ENCODE data around the gene ALLC. TPM values are rescaled to one million over a fixed set of nuclear protein-coding genes. Genes with fewer than 3 reads are reported as not detected.
"Not testable (repeated sequence)": the region's sequence is repeated elsewhere in the genome, so short reads cannot be mapped to it uniquely, and the experiment has no call there.

Gene ALLC
- polyA plus RNA-seq, 1 of the 3 experiments (the other 2 are of a cell fraction) = not detected

DNA sequence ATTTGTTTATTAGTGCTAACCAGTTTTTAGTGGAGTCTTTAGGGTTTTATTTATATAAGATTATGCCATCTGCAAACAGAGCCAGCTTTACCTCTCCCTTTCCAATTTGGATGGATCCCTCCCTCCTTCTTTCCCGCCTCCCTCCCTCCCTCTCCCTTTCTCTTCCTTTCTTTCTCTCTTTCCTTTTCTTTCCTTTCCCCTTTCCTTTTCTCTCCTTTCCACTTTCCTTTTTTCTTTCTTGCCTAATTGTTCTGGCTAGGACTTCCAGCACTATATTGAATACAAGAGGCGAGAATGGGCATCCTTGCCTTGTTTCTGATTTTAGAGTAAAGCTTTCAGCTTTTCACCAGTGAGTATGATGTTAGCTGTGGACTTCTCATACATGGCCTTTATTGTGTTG, 39.0 kb upstream of the ALLC start (continued):
- TF ChIP-seq EP300 (IDR thresholded peaks at IDR 0.05; ENCODE audit: borderline replicate concordance in 1 of 2, low read depth in 1 of 2, low read length in 1 of 2) (no peak), MXI1 (IDR thresholded peaks at IDR 0.05; ENCODE audit: low read depth, low read length) (no peak), JUND (IDR thresholded peaks at IDR 0.05) (no peak), FOSL2 (IDR thresholded peaks at IDR 0.05; ENCODE audit: borderline replicate concordance, low read depth) (no peak), SMC3 (IDR thresholded peaks at IDR 0.05; ENCODE audit: low read depth, low read length) (no peak), TEAD4 (IDR thresholded peaks at IDR 0.05; ENCODE audit: borderline replicate concordance, insufficient read depth) (no peak), SIN3A (IDR thresholded peaks at IDR 0.05; ENCODE audit: borderline replicate concordance, low read depth, low read length) (no peak), POLR2AphosphoS5 (IDR thresholded peaks at IDR 0.05; ENCODE audit: low read depth, low read length) (no peak)
- TF ChIP-seq, protein P1, sequence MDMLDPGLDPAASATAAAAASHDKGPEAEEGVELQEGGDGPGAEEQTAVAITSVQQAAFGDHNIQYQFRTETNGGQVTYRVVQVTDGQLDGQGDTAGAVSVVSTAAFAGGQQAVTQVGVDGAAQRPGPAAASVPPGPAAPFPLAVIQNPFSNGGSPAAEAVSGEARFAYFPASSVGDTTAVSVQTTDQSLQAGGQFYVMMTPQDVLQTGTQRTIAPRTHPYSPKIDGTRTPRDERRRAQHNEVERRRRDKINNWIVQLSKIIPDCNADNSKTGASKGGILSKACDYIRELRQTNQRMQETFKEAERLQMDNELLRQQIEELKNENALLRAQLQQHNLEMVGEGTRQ (IDR thresholded peaks at IDR 0.05; ENCODE audit: borderline replicate concordance, low read depth, low read length) = no peak

DNA sequence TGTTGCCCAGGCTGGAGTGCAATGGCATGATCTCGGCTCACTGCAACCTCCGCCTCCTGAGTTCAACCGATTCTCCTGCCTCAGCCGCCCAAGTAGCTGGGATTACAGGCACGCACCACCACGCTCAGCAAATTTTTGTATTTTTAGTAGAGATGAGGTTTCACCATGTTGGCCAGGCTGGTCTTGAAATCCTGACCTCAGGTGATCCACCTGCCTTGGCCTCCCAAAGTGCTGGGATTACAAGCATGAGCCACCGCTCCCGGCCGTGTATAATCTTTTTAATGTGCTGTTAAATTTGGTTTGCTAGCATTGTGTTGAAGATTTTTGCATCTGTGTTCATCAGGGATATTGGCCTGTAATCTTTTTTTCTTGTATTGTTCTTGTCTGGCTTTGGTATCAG, 38.3 kb upstream of the ALLC start:
- H2AFZ ChIP-seq (ENCODE audit: low read depth); H3K36me3 ChIP-seq (replicated peaks in 1 of 2; ENCODE audit: control insufficient read depth in 1 of 2, insufficient read depth in 2 of 2, low read length in 1 of 2); H3K9me3 ChIP-seq; H3K9ac ChIP-seq; H3K4me2 ChIP-seq; H3K79me2 ChIP-seq (ENCODE audit: insufficient read depth); DNase-seq; H3K4me1 ChIP-seq (ENCODE audit: control insufficient read depth in 1 of 2, insufficient read depth in 2 of 2, low read depth in 1 of 2, low read length in 1 of 2); POLR2A ChIA-PET; H4K20me1 ChIP-seq (ENCODE audit: insufficient read depth); H3K27me3 ChIP-seq (ENCODE audit: insufficient read depth); H3F3A ChIP-seq (replicated peaks; ENCODE audit: insufficient read depth); H3K9me2 ChIP-seq; H3K4me3 ChIP-seq (ENCODE audit: low read depth in 2 of 2, low read length in 1 of 2); H3K27ac ChIP-seq (ENCODE audit: low read depth in 2 of 2, low read length in 1 of 2); CTCF ChIA-PET: not testable (repeated sequence)
- 91% methylated on average over 9 of the region's 9 CpGs for WGBS (ENCODE audit: low lambda C conversion rate)

DNA sequence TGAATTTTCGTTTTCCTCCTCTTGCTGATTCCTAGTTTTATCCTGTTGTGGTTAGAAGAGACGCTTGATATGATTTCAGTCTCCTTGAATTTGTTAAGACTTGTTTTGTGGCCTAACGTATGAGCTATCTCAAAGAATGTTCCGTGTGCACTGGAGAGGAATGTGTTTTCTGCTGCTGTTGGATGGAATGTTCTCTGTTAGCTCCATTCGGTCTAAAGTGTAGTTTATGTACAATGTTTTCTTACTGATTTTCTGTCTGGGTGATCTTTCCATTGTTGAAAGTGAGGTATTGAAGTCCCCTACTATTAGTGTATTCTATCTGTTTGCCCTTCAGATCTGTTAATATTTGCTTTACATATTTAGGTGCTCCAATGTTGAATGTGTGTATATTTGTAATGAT, 37.2 kb upstream of the ALLC start:
- H3K27ac ChIP-seq (ENCODE audit: low read depth in 2 of 2, low read length in 1 of 2) = no peak overlapping the region
- no peak overlapping the region for H2AFZ ChIP-seq (ENCODE audit: low read depth)
- H3K36me3 ChIP-seq (replicated peaks in 1 of 2; ENCODE audit: control insufficient read depth in 1 of 2, insufficient read depth in 2 of 2, low read length in 1 of 2) = peaks cover 0 to 4% of the 10 kb centered on the region in 2 experiments
- no peak overlapping the region for H3K9ac ChIP-seq
- TF ChIP-seq, protein P2, sequence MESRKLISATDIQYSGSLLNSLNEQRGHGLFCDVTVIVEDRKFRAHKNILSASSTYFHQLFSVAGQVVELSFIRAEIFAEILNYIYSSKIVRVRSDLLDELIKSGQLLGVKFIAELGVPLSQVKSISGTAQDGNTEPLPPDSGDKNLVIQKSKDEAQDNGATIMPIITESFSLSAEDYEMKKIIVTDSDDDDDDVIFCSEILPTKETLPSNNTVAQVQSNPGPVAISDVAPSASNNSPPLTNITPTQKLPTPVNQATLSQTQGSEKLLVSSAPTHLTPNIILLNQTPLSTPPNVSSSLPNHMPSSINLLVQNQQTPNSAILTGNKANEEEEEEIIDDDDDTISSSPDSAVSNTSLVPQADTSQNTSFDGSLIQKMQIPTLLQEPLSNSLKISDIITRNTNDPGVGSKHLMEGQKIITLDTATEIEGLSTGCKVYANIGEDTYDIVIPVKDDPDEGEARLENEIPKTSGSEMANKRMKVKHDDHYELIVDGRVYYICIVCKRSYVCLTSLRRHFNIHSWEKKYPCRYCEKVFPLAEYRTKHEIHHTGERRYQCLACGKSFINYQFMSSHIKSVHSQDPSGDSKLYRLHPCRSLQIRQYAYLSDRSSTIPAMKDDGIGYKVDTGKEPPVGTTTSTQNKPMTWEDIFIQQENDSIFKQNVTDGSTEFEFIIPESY (IDR thresholded peaks at IDR 0.05; ENCODE audit: borderline replicate concordance, low read depth) = no peak
- TF ChIP-seq, protein P3, sequence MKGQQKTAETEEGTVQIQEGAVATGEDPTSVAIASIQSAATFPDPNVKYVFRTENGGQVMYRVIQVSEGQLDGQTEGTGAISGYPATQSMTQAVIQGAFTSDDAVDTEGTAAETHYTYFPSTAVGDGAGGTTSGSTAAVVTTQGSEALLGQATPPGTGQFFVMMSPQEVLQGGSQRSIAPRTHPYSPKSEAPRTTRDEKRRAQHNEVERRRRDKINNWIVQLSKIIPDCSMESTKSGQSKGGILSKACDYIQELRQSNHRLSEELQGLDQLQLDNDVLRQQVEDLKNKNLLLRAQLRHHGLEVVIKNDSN (IDR thresholded peaks at IDR 0.05; ENCODE audit: borderline replicate concordance, low read depth) = no peak
- TF ChIP-seq MXI1 (IDR thresholded peaks at IDR 0.05; ENCODE audit: low read depth, low read length) = no peak
- TF ChIP-seq ELF1 (IDR thresholded peaks at IDR 0.05) = no peak
- no peak for TF ChIP-seq FOSL2 (IDR thresholded peaks at IDR 0.05; ENCODE audit: borderline replicate concordance, low read depth)
- no peak for TF ChIP-seq RFX5 (IDR thresholded peaks at IDR 0.05; ENCODE audit: low read length)
- TF ChIP-seq YY1 (IDR thresholded peaks at IDR 0.05; ENCODE audit: low read depth) = no peak
- no peak for TF ChIP-seq EZH2phosphoT487 (IDR thresholded peaks at IDR 0.05; ENCODE audit: borderline replicate concordance, low read depth)
- no peak for TF ChIP-seq POLR2AphosphoS5 (IDR thresholded peaks at IDR 0.05; ENCODE audit: low read depth, low read length)
- TF ChIP-seq, protein P4, sequence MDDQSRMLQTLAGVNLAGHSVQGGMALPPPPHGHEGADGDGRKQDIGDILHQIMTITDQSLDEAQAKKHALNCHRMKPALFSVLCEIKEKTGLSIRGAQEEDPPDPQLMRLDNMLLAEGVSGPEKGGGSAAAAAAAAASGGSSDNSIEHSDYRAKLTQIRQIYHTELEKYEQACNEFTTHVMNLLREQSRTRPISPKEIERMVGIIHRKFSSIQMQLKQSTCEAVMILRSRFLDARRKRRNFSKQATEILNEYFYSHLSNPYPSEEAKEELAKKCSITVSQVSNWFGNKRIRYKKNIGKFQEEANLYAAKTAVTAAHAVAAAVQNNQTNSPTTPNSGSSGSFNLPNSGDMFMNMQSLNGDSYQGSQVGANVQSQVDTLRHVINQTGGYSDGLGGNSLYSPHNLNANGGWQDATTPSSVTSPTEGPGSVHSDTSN (IDR thresholded peaks at IDR 0.05) = no peak
- TF ChIP-seq NFIC (IDR thresholded peaks at IDR 0.05; ENCODE audit: borderline replicate concordance) = no peak
- TF ChIP-seq FOXJ3 (CRISPR knock-in tag; IDR thresholded peaks at IDR 0.05) = no peak
- TF ChIP-seq, protein P5, sequence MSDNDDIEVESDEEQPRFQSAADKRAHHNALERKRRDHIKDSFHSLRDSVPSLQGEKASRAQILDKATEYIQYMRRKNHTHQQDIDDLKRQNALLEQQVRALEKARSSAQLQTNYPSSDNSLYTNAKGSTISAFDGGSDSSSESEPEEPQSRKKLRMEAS (IDR thresholded peaks at IDR 0.05; ENCODE audit: low read depth) = no peak
- TF ChIP-seq, protein P1 (IDR thresholded peaks at IDR 0.05; ENCODE audit: borderline replicate concordance, low read depth, low read length) = no peak
- TF ChIP-seq CHD2 (IDR thresholded peaks at IDR 0.05; ENCODE audit: low read length, partially characterized antibody) = no peak
- H3K9me2 ChIP-seq = no peaks in the 10 kb centered on the region
- H3K27me3 ChIP-seq (ENCODE audit: insufficient read depth) = no peaks in the 10 kb centered on the region
- H3K9me3 ChIP-seq = no peaks in the 10 kb centered on the region
- H3K4me3 ChIP-seq (ENCODE audit: low read depth in 2 of 2, low read length in 1 of 2) = no peak overlapping the region
- CTCF ChIA-PET = interaction anchor here (0.6 to 1.0 kb wide), 2 partner anchors 26 to 1129 kb away, joined by 3 read pairs; partner anchors contain the start of gene COLEC11
- H4K20me1 ChIP-seq (ENCODE audit: insufficient read depth) = no peaks in the 10 kb centered on the region
- H3F3A ChIP-seq (replicated peaks; ENCODE audit: insufficient read depth) = no peaks in the 10 kb centered on the region
- WGBS (ENCODE audit: low lambda C conversion rate) = 73% methylated on average over 5 of the region's 5 CpGs
- no peaks in the 10 kb centered on the region for H3K79me2 ChIP-seq (ENCODE audit: insufficient read depth)
- H3K4me1 ChIP-seq (ENCODE audit: control insufficient read depth in 1 of 2, insufficient read depth in 2 of 2, low read depth in 1 of 2, low read length in 1 of 2) = peaks cover 0 to 4% of the 10 kb centered on the region in 2 experiments; a peak in 1 of 4 replicates
- POLR2A ChIA-PET = interaction anchor here (0.6 kb wide), 1 partner anchor 11 kb away, joined by 3 read pairs; no protein-coding TSS in a partner anchor
- no peak overlapping the region for H3K4me2 ChIP-seq
- DNase-seq = no peak
